Stimulated activated CD8-positive, alpha-beta memory T cell treated with anti-CD3 and anti-CD28 coated beads, Interleukin-4, amount 100 ng/mL, for 24 hours (primary cell): ENCODE results near the gene NWD2.
"Not testable (repeated sequence)": the region's sequence is repeated elsewhere in the genome, so short reads cannot be mapped to it uniquely, and the experiment has no call there.

Experiments
- DNase-seq: peaks from one replicate; pipeline ENCODE4 v3.0.0-alpha.2; 2020; ENCODE audit warnings: low read depth

The NWD2 gene

GRCh38 chr4:37397505-37397904 is 153.0 kb downstream of the NWD2 start:
- no peak for DNase-seq

- no peak for DNase-seq
Measured at GRCh38 chr4:37400241-37400881, 155.8 kb downstream of the NWD2 start.

GRCh38 chr4:37407938-37408826 is 163.6 kb downstream of the NWD2 start:
- not testable (repeated sequence) for DNase-seq

GRCh38 chr4:37413612-37414011 is 169.1 kb downstream of the NWD2 start:
- DNase-seq: not testable (repeated sequence)

- no peak for DNase-seq
Measured at GRCh38 chr4:37415845-37416369, 171.4 kb downstream of the NWD2 start.

GRCh38 chr4:37421614-37422013 is 177.1 kb downstream of the NWD2 start:
- no peak for DNase-seq

- no peak for DNase-seq
Measured at GRCh38 chr4:37422102-37422501, 177.6 kb downstream of the NWD2 start.

- no peak for DNase-seq
Measured at GRCh38 chr4:37422638-37423037, 178.1 kb downstream of the NWD2 start.

GRCh38 chr4:37423310-37423709 is 178.8 kb downstream of the NWD2 start:
- no peak for DNase-seq

GRCh38 chr4:37424753-37425152 is 180.2 kb downstream of the NWD2 start:
- no peak for DNase-seq

GRCh38 chr4:37425857-37426256 is 181.3 kb downstream of the NWD2 start:
- DNase-seq: no peak

GRCh38 chr4:37427193-37427592 is 182.7 kb downstream of the NWD2 start:
- DNase-seq: no peak

GRCh38 chr4:37429906-37430305 is 185.4 kb downstream of the NWD2 start:
- DNase-seq: no peak

GRCh38 chr4:37430718-37431416 is 186.3 kb downstream of the NWD2 start:
- DNase-seq: no peak

- no peak for DNase-seq
Measured at GRCh38 chr4:37431417-37431743, 186.8 kb downstream of the NWD2 start.

GRCh38 chr4:37434469-37434868 is 189.9 kb downstream of the NWD2 start:
- DNase-seq: no peak

- no peak for DNase-seq
Measured at GRCh38 chr4:37436546-37436945, 192.0 kb downstream of the NWD2 start.

- DNase-seq: no peak
Measured at GRCh38 chr4:37437163-37437562, 192.6 kb downstream of the NWD2 start.

GRCh38 chr4:37438564-37439279 is 194.2 kb downstream of the NWD2 start:
- DNase-seq: no peak

- DNase-seq: no peak
Measured at GRCh38 chr4:37439809-37440474, 195.4 kb downstream of the NWD2 start.

- no peak for DNase-seq
Measured at GRCh38 chr4:37440501-37440900, 196.0 kb downstream of the NWD2 start.
